ENCODE data around the gene CRY2.
"Not testable (repeated sequence)": the region's sequence is repeated elsewhere in the genome, so short reads cannot be mapped to it uniquely, and the experiment has no call there.

Gene CRY2

DNA sequence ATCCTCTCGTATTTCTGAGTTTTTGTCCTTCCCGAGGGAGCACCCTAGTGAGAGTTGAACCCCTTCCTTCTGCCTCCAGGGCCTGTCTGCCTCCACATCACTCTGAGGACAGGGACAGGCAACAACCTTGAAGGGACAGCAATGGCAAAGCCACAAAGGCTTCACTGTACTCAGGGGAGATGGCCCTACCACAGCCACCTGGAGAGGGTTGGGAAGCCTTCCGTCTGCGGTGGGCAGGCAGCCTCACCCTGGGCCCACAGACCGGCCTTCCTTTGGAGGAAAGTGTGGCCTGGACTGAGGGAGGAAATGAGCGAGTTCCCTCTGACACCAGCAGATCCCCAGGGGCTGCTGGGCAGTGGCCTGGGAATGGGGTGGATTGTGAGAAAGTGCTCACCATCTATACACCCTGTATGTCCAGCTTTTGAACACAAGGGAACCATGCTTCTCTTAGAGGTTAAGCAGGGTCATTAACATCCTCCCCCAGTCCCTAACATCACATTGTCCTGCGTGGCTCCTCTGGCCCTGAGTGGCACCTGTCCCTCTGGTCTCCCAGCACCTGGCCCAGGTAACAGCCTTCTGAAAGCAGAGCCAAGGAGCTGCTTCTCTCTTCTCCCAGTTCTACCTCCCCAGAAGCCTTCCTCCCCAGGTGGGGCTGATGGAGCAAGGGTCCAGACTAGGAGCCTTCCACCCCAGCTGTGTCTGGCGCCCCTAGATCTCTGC, 35.5 kb upstream of the CRY2 start:
- DNase-seq: no peak

DNA sequence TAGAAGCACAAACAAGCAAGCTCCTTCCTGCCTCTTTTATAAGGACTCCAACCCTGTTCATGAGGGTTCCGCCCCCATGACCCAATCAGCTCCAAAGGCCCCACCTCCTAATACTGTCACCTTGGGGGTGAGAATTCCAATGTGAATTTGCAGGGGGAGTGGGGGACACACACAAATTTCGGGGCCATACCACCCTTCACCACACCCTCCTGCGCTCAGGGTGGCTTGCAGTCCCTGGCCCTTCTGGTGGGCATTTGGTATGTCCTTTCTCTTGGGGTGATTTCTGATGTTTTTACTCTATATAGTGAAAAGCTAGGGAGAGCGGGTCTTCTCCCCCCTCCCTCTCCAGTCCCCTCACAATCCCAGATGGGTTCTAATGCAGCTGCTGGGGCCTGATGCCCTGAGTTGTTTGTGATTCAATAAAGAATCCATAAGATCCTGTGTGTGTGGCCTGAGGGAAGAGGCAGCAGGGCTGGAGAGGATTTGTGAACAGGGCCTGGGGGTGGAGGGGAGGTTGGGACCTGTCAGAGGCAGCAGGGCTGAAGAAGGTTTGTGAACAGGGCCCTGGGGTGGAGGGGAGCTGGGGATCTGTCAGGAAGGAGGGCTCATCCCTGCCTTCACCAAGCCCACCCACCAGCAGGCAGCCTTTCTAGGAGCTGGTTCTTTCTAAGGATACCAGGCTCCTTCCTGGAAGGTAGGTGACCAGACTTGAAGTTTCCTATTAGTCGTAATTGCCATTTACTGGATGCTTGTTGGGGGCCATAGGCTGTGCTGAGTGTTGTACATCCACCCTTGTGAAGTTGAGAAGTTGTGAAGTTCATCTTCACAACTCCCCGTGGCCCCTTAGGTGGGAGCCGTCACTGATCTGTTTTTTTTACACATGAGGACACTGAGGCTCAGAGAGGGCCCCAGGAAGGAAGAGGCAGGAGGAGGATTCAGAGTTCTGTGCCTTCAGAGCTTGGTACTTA, 34.4 kb upstream of the CRY2 start:
- no peak for DNase-seq

DNA sequence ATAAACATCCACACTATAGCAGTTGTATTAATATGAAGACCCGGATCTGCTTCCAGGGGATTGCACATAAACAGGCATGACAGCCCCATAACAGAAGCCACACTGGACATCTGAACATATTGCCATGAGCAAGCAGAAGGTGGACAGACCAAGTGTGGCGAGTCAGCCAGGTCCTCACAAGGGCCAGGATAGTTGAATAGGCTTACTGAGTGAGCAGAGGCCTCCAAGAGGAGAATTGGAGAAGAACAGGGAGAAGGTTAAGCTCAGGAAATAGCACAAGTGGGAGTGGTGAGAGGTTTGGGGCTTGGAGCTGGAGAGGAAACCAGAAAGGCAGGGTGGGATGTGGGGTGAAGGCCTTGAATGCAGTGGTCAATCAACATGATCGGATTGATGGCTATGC, 31.5 kb upstream of the CRY2 start:
- no peak for DNase-seq

DNA sequence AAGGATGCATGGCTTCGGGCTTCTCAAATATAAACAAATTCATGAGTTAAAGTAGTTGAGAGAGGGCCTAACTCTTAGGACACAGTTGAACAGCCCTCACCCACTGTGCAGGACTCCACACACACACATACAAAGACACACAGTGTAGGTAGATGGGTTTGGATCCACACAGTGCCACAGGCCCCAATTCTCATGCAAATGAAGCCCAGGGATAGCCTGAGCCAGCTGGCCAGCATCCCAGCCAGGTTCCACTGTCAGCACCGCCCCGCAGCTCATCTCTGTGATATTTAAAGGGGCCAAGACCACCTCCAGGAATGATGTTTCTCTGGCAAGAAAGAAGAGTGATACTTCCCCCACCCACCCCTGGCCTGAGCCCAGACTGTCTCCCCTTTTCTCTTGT, 30.7 kb upstream of the CRY2 start:
- no peak for DNase-seq

DNA sequence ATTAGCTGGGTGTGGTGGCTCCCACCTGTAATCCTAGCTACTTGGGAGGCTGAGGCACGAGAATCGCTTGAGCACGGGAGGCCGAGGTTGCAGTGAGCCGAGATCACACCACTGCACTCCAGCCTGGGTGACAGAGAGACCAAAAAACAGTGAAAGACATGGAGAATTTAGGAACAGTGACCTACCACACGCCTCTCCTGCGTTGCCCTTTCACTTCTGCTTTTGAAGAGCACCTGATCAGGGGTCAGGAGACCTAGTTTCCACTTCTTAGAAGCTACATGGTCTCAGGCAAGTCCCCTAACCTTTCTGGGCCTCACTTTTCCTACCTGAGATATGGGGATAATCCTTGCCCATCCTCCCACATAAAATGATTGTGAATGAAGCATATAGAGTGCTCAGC, 30.1 kb upstream of the CRY2 start:
- DNase-seq: no peak

DNA sequence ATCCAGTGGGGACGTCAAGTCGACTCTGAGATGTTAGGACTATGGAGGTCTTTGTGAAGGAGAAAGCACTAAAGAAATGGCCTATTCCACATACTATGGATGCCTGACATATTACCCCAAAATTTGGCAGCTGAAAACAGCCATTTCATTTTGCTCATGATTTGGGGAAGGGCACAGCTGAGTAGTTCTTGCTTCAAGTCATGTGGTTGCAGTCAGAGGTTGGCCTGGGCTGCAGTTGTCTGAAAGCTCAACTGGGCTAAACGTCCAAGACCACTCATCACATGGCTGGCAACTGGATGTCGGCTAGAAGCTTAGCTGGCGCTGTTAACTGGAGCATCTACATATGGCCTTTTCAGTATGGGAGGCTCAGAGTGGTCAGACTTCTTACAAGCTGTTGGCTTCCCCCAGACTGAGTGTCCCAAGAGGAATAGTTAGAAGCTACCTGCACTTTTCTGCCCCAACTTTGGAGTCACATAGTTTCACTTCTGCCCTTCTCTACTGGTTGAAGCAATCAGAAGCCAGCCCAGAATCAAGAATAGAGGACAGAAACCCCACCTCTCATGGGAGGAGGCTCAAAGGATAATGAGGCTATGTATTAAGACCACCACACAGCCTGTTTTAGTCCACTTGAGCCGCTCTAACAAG, 28.2 kb upstream of the CRY2 start:
- no peak for DNase-seq

DNA sequence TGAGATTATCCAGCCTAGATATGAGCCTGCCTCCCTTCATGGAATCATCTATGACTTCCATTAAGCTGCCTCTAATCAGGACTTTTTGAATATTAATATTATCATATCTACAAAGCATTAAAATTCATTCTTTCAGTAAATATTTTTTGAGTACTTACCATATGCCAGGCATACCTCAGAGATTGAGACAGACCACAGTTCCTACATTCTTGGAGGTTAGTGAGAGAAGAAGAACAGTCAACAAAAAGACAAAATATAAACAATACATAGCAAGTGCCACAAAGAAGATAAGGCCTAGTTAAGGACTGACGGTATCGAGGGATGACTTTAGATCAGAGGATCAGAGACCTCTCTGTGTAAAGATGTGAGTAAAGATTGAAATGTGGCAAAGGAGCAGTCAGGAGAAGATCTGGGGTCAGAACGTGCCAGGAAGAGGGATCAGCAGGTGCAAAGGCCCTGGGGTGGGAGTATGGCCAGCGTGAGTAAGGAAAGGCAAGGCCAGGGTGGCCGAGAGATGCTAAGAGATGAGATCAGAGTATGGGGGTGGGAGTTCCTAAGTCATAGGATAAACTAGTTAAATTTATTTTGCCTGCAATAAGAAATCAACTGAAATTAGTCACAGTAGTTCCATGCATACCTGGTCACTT, 26.9 kb upstream of the CRY2 start:
- no peak for DNase-seq

DNA sequence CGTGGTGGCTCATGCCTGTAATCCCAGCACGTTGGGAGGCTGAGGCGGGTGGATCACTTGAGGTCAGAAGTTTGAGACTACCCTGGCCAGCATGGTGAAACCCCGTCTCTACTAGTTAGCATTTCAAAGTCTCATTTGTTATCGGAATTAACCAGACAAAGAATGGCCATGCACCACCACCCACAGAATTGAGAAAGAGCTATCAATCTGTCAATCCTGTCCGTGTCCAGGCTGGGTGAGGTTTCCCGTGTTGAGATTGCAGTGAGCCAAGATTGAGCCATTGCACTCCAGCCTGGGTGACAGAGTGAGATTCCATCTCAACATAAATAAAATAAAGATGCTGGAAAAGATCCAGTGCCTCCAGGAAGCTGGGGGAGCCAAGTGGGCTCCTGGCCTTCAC, 20.8 kb upstream of the CRY2 start:
- DNase-seq: not testable (repeated sequence)

DNA sequence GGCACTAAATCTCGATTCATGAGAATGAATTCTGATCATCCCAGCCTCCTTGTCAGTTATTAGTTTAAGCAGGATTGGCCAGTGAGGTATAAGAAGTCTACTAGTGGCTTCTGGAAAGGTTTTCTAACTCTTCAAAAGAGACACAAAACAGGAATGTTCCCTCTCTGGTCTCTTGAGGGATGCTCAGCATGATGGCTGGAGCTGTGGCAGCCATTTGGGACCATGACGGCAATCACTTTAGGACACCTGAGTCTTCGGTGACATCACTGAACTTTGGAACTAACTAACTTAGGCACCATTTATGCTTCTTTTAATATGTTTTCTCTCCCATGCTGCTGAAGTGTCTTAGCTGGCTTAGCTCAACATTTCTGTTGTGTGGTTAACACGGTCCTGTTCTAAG, 20.2 kb upstream of the CRY2 start:
- DNase-seq: no peak

DNA sequence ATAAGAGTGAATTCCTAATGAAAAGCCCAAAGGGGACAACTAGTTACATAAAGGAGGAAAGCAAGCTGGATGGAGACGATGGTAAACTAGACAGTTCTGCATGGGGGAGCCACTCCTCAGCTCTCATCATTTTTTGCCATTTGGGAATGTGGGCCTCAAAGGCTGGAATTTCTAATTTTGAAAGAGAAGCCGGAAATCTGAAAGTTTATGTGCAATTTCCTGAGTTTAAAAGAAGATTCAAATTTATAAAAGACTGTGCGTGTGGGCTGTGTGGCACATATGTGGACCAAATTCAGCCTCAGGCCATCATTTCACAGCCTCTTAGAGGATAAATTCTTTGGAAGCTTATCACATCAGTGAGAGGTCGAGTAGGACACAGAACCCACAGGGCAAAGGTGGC, 18.3 kb upstream of the CRY2 start:
- no peak for DNase-seq

DNA sequence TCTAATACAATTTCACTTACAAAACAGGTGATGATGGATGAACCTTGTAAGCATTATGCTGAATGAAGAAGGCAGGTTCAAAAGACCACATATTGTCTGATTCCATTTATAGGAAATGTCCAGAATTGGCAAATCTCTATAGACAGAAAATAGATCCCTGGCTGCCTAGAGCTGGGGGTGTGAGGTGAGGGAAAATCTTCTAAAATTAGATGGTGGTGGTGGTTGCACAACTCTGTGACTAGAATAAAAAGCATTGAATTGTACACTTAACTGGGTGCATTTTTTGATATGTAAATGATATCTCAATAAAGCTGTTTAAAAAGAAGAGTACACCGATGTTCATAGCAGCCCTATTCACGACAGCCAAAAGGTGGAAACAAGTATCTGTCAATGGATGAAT, 16.7 kb upstream of the CRY2 start:
- no peak for DNase-seq

DNA sequence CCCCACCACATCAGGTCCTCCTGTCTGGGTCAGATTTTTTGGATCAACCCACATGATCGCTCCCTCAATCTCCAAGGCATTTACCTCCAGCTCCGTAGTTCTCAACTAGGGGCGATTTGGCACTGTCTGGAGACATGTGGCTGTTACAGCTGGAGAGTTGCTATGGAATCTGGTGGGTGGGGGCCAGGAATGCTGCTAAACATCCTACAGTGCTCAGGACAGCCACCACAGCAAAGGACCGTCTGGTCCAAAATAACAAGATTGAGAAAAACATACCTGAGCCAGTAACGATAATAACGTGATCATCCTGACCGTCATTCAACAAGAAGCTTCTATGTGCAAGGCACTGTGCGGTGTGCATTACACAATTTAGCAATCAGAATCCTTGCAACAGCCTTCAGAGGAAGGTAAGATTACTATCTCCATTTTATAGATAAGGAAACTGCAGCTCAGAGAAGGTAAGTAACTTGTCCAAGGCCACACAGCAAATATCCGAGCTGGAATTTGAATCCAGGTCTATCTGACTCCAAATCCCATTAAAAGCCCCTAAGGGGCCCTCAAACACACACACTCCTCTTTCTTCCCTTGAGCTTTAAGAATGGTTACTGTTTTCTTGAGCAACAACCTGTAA, 14.3 kb upstream of the CRY2 start:
- DNase-seq: no peak

DNA sequence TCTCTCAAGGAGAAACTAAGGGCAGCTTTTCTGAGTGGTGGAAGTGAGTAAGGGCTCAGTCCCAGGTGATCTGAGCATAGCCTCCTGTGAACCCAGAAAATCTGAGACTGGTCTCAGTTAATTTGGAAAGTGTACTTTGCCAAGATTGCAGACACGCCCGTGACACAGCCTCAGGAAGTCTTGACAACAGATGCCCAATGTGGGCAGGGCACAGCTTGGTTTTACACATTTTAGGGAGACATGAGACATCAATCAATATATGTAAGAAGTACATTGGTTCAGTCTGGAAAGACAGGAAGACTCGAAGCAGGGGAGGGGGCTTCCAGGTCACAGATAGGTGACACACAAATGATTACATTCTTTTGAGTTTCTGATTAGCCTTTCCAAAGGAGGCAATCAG, 13.5 kb upstream of the CRY2 start:
- DNase-seq: no peak

DNA sequence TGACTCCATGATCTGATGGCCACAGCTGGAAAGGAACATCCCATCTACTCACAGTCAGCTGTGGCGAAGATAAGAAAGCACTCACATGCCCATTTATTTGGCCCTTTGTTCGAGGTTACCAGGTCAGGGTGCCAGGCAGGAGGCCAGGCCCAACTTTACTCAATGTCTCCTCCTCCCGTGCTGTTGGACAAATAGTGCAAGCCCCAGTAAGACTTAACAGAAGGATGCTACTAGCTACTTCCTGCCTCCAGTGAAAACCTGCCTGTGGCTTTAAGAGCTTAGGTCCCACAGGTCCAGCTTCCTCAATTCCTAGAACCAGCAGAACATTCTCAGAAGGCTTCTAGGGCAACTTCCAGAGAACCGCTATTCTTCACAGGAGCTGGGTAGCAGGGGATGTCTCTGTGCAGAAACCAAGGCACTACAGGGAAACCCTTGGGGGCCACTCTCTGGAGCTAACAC, 12.9 kb upstream of the CRY2 start:
- DNase-seq: no peak

DNA sequence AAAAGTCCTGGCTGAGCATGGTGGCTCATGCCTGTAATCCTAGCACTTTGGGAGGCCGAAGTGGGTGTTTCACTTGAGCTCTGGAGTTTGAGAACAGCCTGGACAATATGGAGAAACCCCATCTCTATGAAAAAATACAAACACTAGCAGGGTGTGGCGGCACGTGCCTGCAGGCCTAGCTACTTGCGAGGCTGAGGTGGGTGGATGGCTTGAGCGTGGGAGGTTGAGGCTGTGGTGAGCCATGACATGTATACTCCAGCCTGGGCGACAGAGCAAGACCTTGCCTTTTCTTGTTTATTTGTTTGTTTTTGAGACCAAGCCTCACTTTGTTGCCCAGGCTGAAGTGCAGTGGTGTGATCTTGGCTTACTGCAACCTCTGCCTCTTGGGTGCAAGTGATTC, 8.1 kb upstream of the CRY2 start:
- no peak for DNase-seq

DNA sequence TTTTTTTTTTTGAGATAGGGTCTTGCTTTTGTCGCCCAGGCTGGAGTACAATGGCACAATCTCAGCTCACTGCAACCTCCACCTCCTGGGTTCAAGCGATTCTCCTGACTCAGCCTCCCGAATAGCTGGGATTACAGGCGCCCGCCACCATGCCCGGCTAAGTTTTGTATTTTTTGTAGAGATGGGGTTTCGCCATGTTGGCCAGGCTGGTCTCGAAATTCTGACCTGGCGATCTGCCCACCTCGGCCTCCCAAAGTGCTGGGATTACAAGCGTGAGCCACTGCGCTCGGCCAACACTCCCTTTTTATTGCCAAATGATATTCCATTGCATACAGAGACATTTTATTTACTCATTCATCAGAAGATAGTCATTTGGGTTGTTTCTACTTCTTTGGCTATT, 7.0 kb upstream of the CRY2 start:
- DNase-seq: not testable (repeated sequence)

DNA sequence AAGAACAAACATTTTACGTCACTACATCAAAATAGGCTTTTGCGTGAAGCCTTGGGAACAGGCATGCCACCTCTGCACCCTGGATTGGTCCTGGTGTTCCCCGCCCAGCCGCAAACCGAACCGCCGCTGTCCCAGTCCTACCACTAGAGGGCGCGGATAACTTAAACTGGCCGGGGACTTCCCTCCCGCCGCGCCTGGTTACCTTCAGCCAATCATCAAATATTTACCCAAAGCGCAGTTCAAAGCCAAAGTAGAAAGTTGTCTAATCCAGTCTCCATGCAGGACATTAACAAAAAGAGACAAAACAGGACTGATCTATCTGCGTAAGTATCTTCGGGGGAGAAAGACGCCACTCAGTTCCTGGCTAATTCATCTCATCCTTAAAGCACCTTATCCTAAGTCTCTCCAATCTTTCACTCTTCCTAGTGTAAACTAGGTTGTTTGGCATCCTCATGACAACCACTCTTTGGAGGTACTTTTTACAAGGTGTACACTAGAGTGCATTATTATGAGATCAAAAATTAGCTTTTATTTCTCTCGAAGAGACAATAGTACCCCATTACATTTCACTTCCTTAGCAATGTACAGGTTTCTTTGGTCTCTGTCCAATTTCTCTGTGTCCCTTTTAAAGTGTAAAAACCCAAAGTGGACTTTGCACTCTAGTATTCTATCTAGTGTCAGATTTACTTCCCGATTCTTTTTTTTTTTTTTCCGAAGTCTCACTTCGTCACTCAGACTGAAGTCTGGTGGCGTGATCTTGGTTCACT, 3.9 kb upstream of the CRY2 start:
- peak; percentile 86 for DNase-seq

DNA sequence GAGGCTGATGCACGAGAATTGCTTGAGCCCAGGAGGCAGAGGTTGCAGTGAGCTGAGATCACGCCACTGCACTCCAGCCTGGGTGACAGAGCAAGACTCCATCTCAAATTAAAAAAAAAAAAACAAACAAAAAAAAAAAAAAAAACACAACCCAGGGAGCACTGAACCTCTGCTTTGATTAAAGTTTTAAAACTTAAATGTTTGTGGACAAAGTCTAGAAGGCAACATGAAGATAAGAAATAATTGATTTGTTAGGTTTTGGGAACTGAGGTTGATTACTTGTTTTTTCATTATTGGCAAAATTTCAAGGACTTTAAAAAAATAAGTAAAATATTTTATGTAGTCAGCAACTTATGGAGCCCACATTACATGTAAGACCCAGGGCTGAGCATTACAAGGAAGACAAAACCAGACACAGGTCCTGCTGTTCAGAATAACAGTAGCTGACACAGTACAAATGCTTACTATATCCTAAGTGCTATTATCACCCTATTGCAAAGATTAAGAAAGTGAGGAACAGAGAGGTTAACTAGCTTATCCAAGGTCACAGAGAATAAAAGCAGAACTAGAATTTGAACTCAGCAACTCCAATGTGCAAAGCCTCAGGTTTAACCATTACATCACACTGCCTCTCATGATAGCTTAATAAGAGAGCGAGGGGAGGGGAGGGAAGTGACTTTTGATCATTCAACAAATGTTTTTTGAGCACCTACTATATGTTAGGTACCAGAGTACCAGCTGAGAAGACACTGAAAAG, 2.3 kb upstream of the CRY2 start:
- DNase-seq: no peak

DNA sequence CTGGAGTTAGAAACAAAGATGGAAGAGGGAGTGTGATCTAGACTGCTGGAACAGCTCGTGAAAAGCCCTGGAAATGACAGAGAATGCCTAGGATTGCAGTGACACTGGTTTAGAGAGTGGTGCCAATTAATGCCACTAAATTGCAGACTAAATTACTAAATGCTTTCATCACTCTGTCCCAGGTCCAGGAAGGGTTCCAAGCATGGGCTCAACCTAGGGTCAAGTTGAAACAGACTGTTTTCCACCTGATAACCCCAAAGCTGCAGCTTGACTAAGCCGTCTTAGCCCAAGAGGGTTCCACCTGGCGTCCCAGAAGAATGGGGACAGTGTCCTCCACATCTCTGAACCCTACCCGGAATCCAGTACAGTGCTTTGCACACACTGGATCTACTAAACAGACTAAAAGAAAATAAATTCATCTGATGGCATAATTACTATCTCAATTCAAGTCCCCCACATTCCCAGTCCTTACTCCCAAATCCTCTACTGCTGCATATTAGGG, 1.1 kb upstream of the CRY2 start:
- DNase-seq: no peak

DNA sequence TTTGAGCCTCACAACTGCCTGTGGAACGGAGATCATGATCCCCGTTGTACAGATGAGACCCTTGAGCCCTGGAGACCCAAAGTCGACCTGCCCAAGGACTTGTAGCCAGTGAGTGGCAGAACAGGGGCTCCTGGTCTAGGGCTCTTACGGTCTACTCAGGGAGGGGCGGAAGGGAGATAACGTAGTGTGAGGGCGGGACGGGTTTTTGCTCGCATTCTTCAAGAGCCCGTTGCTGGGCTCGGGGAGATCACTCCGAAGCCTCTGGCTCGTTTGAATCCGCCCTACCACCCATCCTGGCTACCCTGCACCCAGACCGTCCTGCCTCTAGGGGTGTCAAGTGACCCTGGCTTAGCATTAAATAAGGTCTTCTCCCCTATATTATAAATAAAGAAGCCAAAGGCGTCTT, 639 bp downstream of the CRY2 start:
- DNase-seq: no peak

DNA sequence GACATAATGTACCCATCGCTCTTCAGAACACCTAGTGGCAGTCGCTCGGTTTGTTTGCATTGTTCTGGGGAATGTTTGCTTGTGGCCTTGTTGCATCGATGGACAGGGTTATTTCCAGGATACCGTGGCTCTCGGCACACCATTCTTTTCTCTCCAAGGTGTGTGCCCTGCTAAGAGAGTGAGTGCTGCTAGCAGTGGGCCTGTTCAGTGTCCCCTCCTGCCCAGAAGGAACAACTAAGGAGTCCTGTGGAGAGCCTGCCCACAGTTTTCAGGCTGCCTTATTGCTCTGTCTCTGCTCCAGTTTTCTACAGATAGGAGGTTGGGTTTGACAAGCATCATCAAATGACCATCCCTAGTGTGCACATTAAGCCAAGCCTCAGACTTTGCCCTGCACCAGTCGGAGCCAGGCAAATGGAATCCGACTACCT, 1.4 kb downstream of the CRY2 start:
- no peak for DNase-seq
